ENCODE measurements around the gene SERPINH1.
A peak's percentile ranks its signal among the peaks of the same experiment; 100 is the strongest.

Gene SERPINH1

DNA sequence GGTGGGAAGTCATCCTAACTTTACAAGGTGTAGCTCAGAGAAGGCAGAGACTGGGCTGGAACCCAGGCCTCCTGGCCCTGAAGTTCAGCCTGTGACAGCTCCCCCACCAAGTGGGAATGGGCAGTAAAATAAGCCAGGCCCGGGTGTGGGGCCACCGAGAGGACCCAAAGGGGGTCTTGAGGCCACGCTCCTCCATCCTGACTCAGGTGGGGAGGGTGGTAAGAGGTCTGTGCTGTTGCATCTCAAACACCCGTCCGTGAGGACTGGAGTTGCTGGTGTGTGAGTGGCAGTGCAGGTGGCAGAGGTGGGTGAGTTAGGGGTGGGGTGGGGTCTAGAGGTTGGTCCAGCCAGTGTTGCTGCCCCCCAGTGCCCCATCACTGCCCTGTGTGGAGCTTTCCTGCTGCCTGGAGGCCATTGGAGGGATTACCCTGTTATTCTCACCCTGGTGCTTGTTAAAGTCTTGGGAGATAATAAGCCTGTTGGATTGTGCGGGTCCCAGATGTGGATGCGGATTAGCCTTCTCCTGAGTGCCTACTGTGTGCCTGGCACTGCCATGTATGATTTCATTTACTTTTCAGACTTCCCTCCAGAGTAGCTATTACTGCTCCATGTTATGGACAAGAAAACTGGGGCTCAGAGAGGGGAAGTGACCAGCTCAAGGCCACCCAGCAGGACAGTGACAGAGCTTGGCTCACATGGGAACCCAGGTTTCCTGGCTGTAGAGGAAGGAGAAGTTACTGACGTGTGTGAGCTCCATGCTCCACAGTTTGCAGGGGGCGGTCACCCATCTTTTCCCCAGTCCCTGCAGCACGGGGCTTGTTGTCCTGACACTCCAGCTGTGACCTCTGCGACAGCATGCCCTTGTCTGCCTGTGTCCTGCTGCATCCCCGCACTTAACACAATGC lies 12.9 kb downstream of the SERPINH1 start:
- peak; percentile 43 for TF ChIP-seq CTCF (conservative IDR thresholded peaks at IDR 0.05; ENCODE audit: control insufficient read depth, insufficient read depth, low read depth, low read length)
- no peak for DNase-seq (ENCODE audit: low read depth)
- no peak overlapping the region for H3K4me3 ChIP-seq (ENCODE audit: control insufficient read depth, low read depth, low read length)

DNA sequence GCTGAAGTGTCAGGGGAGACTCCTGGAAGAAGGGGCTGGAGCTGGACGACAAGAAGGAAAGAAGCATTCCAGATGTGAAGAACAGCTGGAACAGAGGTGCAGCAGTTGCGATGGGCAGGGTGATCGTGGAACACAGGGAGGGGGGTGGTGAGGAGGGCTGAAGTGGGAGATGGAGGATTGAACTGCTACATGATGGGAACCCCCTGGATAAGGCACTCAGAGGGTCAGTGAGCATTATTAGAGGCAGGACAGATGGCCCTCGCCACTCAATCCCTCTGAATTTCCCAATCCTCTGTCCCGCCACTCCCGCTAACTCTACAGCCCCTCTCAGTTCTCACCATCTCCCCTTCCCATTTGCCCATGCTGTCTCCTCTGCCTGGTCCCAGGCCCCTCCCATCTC lies 14.0 kb downstream of the SERPINH1 start:
- no peak overlapping the region for H3K4me3 ChIP-seq (ENCODE audit: control insufficient read depth, low read depth, low read length)

GRCh38 chr11:75576499-75576918 lies 14.5 kb downstream of the SERPINH1 start:
- TF ChIP-seq CTCF (conservative IDR thresholded peaks at IDR 0.05; ENCODE audit: control insufficient read depth, insufficient read depth, low read depth, low read length) = no peak
- no peak overlapping the region for H3K4me3 ChIP-seq (ENCODE audit: control insufficient read depth, low read depth, low read length)
- DNase-seq (ENCODE audit: low read depth) = peak; percentile 55

More for the DNA sequence above, 14.0 kb downstream of the SERPINH1 start:
- no peak for TF ChIP-seq CTCF (conservative IDR thresholded peaks at IDR 0.05; ENCODE audit: control insufficient read depth, insufficient read depth, low read depth, low read length)
- DNase-seq (ENCODE audit: low read depth) = no peak

DNA sequence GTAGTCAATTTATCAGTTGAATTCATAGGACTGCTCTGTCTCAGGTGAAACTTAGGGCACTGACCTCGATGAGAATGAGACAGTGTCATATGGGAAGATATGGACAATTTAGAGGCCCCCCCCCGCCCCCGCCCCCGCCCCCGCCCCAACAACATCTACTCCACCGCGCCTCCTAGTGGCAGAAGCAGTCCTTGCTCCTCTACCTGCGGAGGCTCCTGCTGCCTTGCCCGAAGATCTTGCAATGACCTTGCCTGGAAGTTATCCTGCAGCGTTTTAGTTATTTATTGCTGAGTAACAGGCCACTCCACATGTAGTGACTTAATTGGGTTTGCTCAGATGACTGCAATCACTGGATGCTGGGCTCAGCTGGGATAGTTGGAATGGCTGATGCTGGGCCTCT lies 15.2 kb downstream of the SERPINH1 start:
- DNase-seq (ENCODE audit: low read depth) = peak; percentile 44
- TF ChIP-seq CTCF (conservative IDR thresholded peaks at IDR 0.05; ENCODE audit: control insufficient read depth, insufficient read depth, low read depth, low read length) = peak; percentile 55
- H3K4me3 ChIP-seq (ENCODE audit: control insufficient read depth, low read depth, low read length) = no peak overlapping the region

GRCh38 chr11:75578977-75579376 lies 16.9 kb downstream of the SERPINH1 start:
- TF ChIP-seq CTCF (conservative IDR thresholded peaks at IDR 0.05; ENCODE audit: control insufficient read depth, insufficient read depth, low read depth, low read length) = no peak
- H3K4me3 ChIP-seq (ENCODE audit: control insufficient read depth, low read depth, low read length) = no peak overlapping the region
- DNase-seq (ENCODE audit: low read depth) = no peak

- H3K4me3 ChIP-seq (ENCODE audit: control insufficient read depth, low read depth, low read length) = no peak overlapping the region
- DNase-seq (ENCODE audit: low read depth) = no peak
- no peak for TF ChIP-seq CTCF (conservative IDR thresholded peaks at IDR 0.05; ENCODE audit: control insufficient read depth, insufficient read depth, low read depth, low read length)
Observed at GRCh38 chr11:75579841-75580240, 17.8 kb downstream of the SERPINH1 start.
